K562 (cell line): ENCODE data around the gene STUB1. TPM values are rescaled to one million over a fixed set of nuclear protein-coding genes. Genes with fewer than 3 reads are reported as not detected.

ENCODE experiments used
- ATAC-seq: fragments of 200-7000 bp; cut with Tn5 transposase; 3 replicates; pipeline ENCODE4 v1.9.1; 2020; ENCODE audit warnings: moderate library complexity
- BruUV-seq: library from RNA; stranded (reverse); fragments of 400-500 nt; replicated peaks from 2 replicates; lab custom pipeline; 2021; lab: Mats Ljungman, UMichigan
- CTCF ChIA-PET: fragments of 300-600 bp; formaldehyde crosslinking; extraction: SDS; loops from one replicate; lab custom pipeline; 2021; ENCODE audit warnings: low intra/inter-chr PET ratio; lab: Yijun Ruan, JAX
- POLR2A ChIA-PET: fragments of 300-600, 350-650 bp; sonication (Branson Sonifier 250); formaldehyde crosslinking; extraction: SDS; loops from one replicate; lab custom pipeline; 2021; ENCODE audit warnings: antibody characterized with exemption, inconsistent platforms; lab: Yijun Ruan, JAX
- DNase-seq, 4 experiments: peaks; one replicate each; pipeline versions ENCODE4 v3.0.0 to v3.0.0-alpha.2; 2011 to 2018; ENCODE audit warnings: low spot score in 3 of 4, mixed read lengths in 3 of 4; ENCODE audit errors: extremely low read depth in 1 of 4
- FAIRE-seq: peaks from 2 replicates; lab custom pipeline; 2011; peaks lifted over from hg19 to GRCh38; lab: Jason Lieb, UNC
- H2AFZ ChIP-seq: 2 replicates; pipeline ENCODE4 v1.6.0; 2011; ENCODE audit warnings: low read depth, low read length, control low read depth, inconsistent platforms
- H3K27ac ChIP-seq: fragments of 200-600 bp; 3 replicates; pipeline ENCODE4 v1.8.0; 2011; ENCODE audit warnings: low read depth, mild to moderate bottlenecking, control low read depth, inconsistent platforms, low read length, moderate library complexity, mixed read lengths; ENCODE audit errors: extremely low read depth
- H3K27me3 ChIP-seq, 2 experiments: fragments of 300-600 bp in 1 of 2; 2 replicates in 1 of 2; 3 replicates in 1 of 2; pipeline versions ENCODE4 v1.6.0 to v1.8.0; 2011; ENCODE audit warnings: inconsistent platforms in 2 of 2, low read length in 2 of 2, mild to moderate bottlenecking in 1 of 2, mixed read lengths in 1 of 2, moderate library complexity in 1 of 2; ENCODE audit not compliant: control insufficient read depth in 2 of 2, insufficient read depth in 2 of 2
- H3K36me3 ChIP-seq: fragments of 300-600 bp; 3 replicates; pipeline ENCODE4 v1.8.0; 2011; ENCODE audit warnings: mild to moderate bottlenecking, low read length, inconsistent platforms; ENCODE audit not compliant: control insufficient read depth, insufficient read depth
- H3K4me1 ChIP-seq, 2 experiments: fragments of 200-600 bp in 1 of 2; replicated peaks in 1 of 2; 2 replicates in 1 of 2; 3 replicates in 1 of 2; pipeline versions ENCODE4 v1.5.1 to v1.8.0; 2011; ENCODE audit warnings: inconsistent platforms in 2 of 2, low read length in 2 of 2, mild to moderate bottlenecking in 1 of 2, mixed read lengths in 1 of 2, moderate library complexity in 1 of 2; ENCODE audit not compliant: control insufficient read depth in 2 of 2, insufficient read depth in 2 of 2
- H3K4me2 ChIP-seq: 2 replicates; pipeline ENCODE4 v1.6.1; 2011; ENCODE audit warnings: low read length, control low read depth, inconsistent platforms, mixed read lengths; ENCODE audit not compliant: insufficient read depth
- H3K4me3 ChIP-seq: fragments of 200-600 bp; sonication (generic), shearing (Covaris generic); 2 replicates; pipeline ENCODE4 v1.5.1; 2016; ENCODE audit warnings: control low read depth, inconsistent platforms
- H3K79me2 ChIP-seq: fragments of 200-600 bp; 3 replicates; pipeline ENCODE4 v1.8.0; 2011; ENCODE audit warnings: low read length, inconsistent platforms; ENCODE audit not compliant: control insufficient read depth, insufficient read depth
- H3K9ac ChIP-seq, 2 experiments: 2 replicates each; pipeline versions ENCODE4 v1.6.0 to v1.6.1; 2011; ENCODE audit warnings: low read depth in 2 of 2, low read length in 2 of 2, control low read depth in 1 of 2, inconsistent platforms in 1 of 2, mild to moderate bottlenecking in 1 of 2, mixed read lengths in 1 of 2; ENCODE audit not compliant: insufficient read depth in 1 of 2
- H3K9me1 ChIP-seq: one replicate; pipeline ENCODE4 v1.6.0; 2011; ENCODE audit warnings: inconsistent platforms, mild to moderate bottlenecking, low read length, moderate library complexity; ENCODE audit not compliant: control insufficient read depth, insufficient read depth
- H3K9me3 ChIP-seq: replicated peaks from 2 replicates; pipeline ENCODE4 v1.5.1; 2011; ENCODE audit warnings: low read depth, low read length, inconsistent platforms; ENCODE audit not compliant: control insufficient read depth, insufficient read depth
- H4K20me1 ChIP-seq: replicated peaks from 2 replicates; pipeline ENCODE4 v1.6.1; 2011; ENCODE audit warnings: low read length, inconsistent platforms, mixed read lengths; ENCODE audit not compliant: control insufficient read depth, insufficient read depth
- CREBBP ChIP-seq: IDR thresholded peaks from one replicate; pipeline ENCODE4 v1.6.1; 2012; ENCODE audit warnings: low read depth, mild to moderate bottlenecking, control low read depth, inconsistent platforms, low read length
- DMBX1 ChIP-seq: fragments of 250-450 bp; sonication (Bioruptor Pico); IDR thresholded peaks from 2 replicates; pipeline ENCODE4 v1.8.0; 2022; ENCODE audit warnings: inconsistent platforms, mild to moderate bottlenecking, moderate library complexity, borderline replicate concordance
- POLR2A ChIP-seq: fragments of 450-650 bp; conservative IDR thresholded peaks from 2 replicates; pipeline ENCODE4 v1.6.1; 2016
- POLR2G ChIP-seq: fragments of 200-400 bp; formaldehyde crosslinking; IDR thresholded peaks from 2 replicates; pipeline ENCODE4 v1.6.1; 2017; ENCODE audit warnings: low read depth, mild to moderate bottlenecking, antibody characterized with exemption, low read length, moderate library complexity
- PRMT5 ChIP-seq: sonication (generic); formaldehyde crosslinking; IDR thresholded peaks from 2 replicates; pipeline ENCODE4 v1.5.0; 2020; ENCODE audit warnings: missing genetic modification reagents
- TAF15 ChIP-seq: fragments of 200-400 bp; formaldehyde crosslinking; IDR thresholded peaks from 2 replicates; pipeline ENCODE4 v1.6.1; 2017; ENCODE audit warnings: mild to moderate bottlenecking, low read depth, low read length, moderate library complexity
- ZBTB33 ChIP-seq: sonication (generic); formaldehyde crosslinking; IDR thresholded peaks from 2 replicates; pipeline ENCODE4 v1.8.1; 2023; ENCODE audit warnings: mild to moderate bottlenecking, missing genetic modification reagents
- ZNF277 ChIP-seq: fragments of 250-450 bp; sonication (Bioruptor Pico); IDR thresholded peaks from 2 replicates; pipeline ENCODE4 v1.8.0; 2022; ENCODE audit warnings: inconsistent platforms, mild to moderate bottlenecking, moderate library complexity, borderline replicate concordance
- ZNF740 ChIP-seq, 3 experiments: fragments of 200-800 bp in 1 of 3; sonication (Bioruptor generic) in 1 of 3; sonication (generic) in 1 of 3; formaldehyde crosslinking in 1 of 3; IDR thresholded peaks; 2 replicates each; pipeline versions ENCODE4 v1.6.1 to v1.8.0; 2016 to 2022; ENCODE audit warnings: mild to moderate bottlenecking in 2 of 3, missing compliant biosample characterization in 2 of 3, missing genetic modification characterization in 2 of 3, missing genetic modification reagents in 1 of 3
- WGBS: fragments of 100-300 bp; shearing (Covaris generic); methylation state at CpG from one replicate; pipeline ENCODE4 v1.1.6; 2016; ENCODE audit warnings: low coverage, mixed read lengths; ENCODE audit not compliant: insufficient coverage; ENCODE audit errors: missing lambda C conversion rate; 5-methylcytosine and 5-hydroxymethylcytosine counted together
- in situ Hi-C: fragments of 300-500 bp; cut with MboI; formaldehyde crosslinking; loops from 4 replicates; pipeline ENCODE4 v1.15.0; 2018; ENCODE audit warnings: inconsistent platforms, mixed read lengths
- intact Hi-C: fragments of 100-400 bp; cut with micrococcal nuclease; formaldehyde crosslinking; loops from 2 replicates; pipeline ENCODE4 v1.14.2; 2022
- polyA plus RNA-seq, 8 experiments: library from polyadenylated mRNA; depleted of rRNA in 4 of 8; stranded (reverse) in 5 of 8; unstranded in 3 of 8; fragments of >200 nt; fragmentation: Nextera tagmentation in 2 of 8; fragmentation: Illumina TruSeq in 1 of 8; extraction: Ambion mirVana in 2 of 8; extraction: Trizol in 1 of 8; gene quantifications; 2 replicates each; pipeline versions ENCODE4 v1.2.1 to v1.2.3, GENCODE V29; 2011 to 2014; ENCODE audit warnings: inconsistent platforms in 1 of 8, missing spikeins in 1 of 8
- total RNA-seq, 7 experiments: library from RNA; depleted of rRNA in 6 of 7; stranded (reverse); fragments of >200 nt in 6 of 7; fragmentation: Illumina TruSeq in 2 of 7; extraction: Trizol in 2 of 7; gene quantifications; 2 replicates each; pipeline versions ENCODE4 v1.2.1 to v1.2.3, GENCODE V29; 2011 to 2021; ENCODE audit warnings: low replicate concordance in 1 of 7

Gene STUB1
- total and polyA plus RNA-seq, 9 of the 15 experiments (the other 6 are each of a cell fraction or from before 2014, with no cell fraction given), result 10.6 to 251 (median 152) TPM

- TF ChIP-seq ZNF277 (CRISPR knock-in tag), result no peak
- TF ChIP-seq CREBBP, result no peak
- TF ChIP-seq POLR2A, result 0 out of 2 replicates have a peak, but pooled peaks have one; percentile 38
- no peak for TF ChIP-seq DMBX1 (CRISPR knock-in tag)
- TF ChIP-seq TAF15, result peak; percentile 34; the same call in 1 of the 2 replicates
Measured at GRCh38 chr16:716200-716568, 36.0 kb downstream of the STUB1 start (continued).

- H3K79me2 ChIP-seq, result peaks cover 38% of the 10 kb centered on the region
- H2AFZ ChIP-seq, result no peak overlapping the region
- H3K4me1 ChIP-seq, result peaks cover 12 to 86% of the 10 kb centered on the region in 2 experiments; a peak in 4 of 5 replicates
- no peaks in the 10 kb centered on the region; the same call in 1 of the 2 replicates for H4K20me1 ChIP-seq
- in situ Hi-C loops (loop anchor here (10.0 kb wide), 1 partner anchor 338 kb away; no protein-coding TSS in a partner anchor), intact Hi-C loops (no loop called here)
- no peaks in the 10 kb centered on the region for H3K9me3 ChIP-seq
- FAIRE-seq (no peak), DNase-seq (no peak), ATAC-seq (no peak)
- H3K4me3 ChIP-seq, result no peak overlapping the region
- ChIA-PET POLR2A (interaction anchor here (0.9 to 1.5 kb wide), 2 partner anchors 10 to 26 kb away, joined by 4 read pairs; partner anchors contain the start of gene WDR24), CTCF (no interaction called here)
- no peaks in the 10 kb centered on the region for H3K27me3 ChIP-seq
- TF ChIP-seq POLR2G (peak; percentile 67), ZNF740 (CRISPR knock-in tag; IDR thresholded peaks at IDR 0.05) (0 out of 2 replicates have a peak, but pooled peaks have one; percentile 6), ZNF740 (tag; IDR thresholded peaks at IDR 0.05) (no peak), PRMT5 (CRISPR knock-in tag) (no peak), ZBTB33 (CRISPR knock-in tag) (peak; percentile 95)
- H3K4me2 ChIP-seq, result no peak overlapping the region
- peaks cover 19% of the 10 kb centered on the region; the same call in 2 of the 3 replicates for H3K36me3 ChIP-seq
- WGBS, result 94% methylated on average over 25 of the region's 29 CpGs
- peaks cover 3% of the 10 kb centered on the region for H3K9me1 ChIP-seq
- BruUV-seq, result no TSS peak
- H3K9ac ChIP-seq, result peak overlapping the region in 1 of 2 experiments; percentile 92; a peak in 2 of 4 replicates
- no peak overlapping the region for H3K27ac ChIP-seq
Measured at GRCh38 chr16:716768-717325, 36.6 kb downstream of the STUB1 start.
